NCI-H2196 (cell line): ENCODE results near the gene ZCRB1.
"Not testable (repeated sequence)": the region's sequence is repeated elsewhere in the genome, so short reads cannot be mapped to it uniquely, and the experiment has no call there.

Experiments
- DNase-seq: peaks from one replicate; lab custom pipeline; 2025; ENCODE audit not compliant: unreplicated experiment; lab: John Stamatoyannopoulos, UW

The ZCRB1 gene

DNA sequence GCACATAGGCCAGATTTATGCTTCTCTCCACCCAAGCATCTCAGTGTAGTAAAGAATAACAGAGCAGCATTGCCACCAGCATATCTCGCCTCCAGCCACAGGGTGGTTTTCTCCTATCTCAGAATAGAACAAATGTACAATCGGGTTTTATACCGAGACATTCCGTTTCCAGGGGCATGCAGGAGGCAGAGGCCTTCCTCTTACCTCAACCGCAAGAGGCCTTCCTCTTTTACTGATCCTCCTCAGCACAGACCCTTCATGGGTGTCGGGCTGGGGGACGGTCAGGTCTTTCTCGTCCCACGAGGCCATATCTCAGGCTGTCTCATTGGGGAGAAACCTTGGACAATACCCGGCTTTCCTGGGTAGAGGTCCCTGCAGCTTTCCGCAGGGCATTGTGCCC is 4.2 kb upstream of the ZCRB1 start:
- not testable (repeated sequence) for DNase-seq

DNA sequence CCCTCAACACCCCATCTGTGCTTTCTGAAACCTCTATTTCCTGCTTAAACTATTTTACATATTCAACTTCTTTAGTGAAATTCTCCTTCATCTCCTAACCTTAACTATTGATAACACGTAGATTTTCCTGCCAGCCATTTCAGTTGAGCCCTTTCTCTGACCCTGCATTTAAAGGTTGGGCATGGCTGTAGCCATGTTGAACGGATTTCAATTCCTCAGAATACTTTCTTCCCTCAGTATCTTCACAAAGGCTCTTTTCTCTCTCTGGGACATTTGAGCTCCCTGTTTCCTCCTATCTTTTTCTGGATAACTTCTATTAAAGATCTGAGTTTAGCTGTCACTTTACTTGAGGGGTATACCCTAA is 1.3 kb upstream of the ZCRB1 start:
- no peak for DNase-seq

DNA sequence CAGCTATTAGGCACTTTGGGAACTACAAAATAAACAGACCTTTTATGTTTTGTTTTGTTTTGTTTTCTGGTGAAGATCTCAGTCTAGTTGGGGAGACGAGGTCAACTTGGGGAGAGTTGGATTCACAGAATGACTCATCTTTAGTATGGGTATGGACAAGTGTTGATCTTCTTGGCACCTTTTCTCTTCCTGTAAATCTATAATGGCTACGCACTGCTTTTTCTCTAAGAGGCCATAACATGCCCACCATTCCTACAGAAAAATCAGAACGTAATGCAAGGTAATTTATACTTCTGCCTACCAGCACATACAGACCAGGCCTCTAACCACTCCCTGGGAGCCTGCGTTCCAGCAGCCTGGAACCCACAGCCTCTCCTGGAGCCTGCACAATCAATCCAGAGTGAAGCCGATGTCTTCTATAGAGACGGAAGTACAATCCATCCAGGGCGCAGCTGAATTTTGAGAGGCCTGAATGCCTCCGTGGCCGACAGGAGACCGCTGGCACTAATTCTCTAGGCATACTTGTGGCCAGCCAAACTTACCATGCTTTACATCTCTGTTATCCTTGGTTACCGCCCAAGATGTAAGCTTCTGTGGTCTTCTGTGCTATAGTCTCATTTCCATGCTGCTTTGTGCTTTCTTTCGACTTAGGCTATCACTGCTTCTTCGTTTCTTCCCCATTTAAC is 790 bp upstream of the ZCRB1 start:
- DNase-seq: no peak

DNA sequence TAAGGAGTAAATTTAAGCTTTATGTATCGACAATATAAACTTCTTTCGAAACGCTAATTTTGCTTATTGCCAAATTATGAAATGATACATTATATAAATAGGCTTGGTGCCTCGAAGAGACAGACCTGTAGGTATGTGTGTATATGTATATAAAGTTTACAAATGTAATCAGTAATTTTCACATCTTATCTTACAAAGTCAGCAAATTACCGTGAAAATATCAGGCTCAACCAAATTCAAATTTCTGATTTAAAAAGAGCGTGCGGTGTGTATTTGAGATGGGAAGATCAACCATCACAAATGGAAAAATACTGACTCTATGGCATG is 605 bp downstream of the ZCRB1 start:
- DNase-seq: no peak

DNA sequence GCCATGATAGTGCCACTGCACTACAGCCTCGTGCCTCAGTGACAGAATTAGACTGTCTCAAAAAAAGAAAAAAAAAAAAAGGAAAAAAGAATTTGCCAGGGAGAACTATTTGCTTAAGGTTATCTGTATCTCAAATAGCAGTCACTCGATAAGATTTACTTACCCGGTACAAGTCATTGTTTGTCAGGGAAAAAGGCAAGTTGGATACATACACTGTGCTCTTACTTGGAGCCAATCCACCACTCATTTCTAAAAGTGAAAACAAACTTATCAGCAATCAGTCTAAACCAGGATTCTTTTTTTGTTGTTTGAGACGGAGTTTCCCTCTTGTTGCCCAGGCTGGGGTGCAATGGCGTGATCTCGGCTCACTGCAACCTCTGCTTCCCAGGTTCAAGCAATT is 2.0 kb downstream of the ZCRB1 start:
- DNase-seq: no peak

DNA sequence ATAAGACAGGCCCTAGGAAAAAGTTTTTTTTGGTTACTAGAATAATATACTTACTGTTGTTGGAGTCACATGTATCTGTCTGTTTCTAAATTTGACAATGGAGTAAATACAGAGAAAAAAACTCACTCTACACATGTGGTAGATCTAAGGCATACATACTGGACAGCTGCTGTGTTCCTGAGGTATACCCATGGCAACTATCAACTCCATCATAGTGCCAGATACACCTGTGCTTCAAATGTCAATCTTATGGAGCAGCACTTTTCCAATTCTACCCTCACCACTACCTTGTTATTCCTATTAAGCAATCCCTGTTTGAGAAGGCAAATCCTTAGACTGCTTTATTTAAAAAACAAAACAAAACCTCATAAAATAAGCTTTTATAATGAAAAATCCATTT is 3.3 kb downstream of the ZCRB1 start:
- no peak for DNase-seq

DNA sequence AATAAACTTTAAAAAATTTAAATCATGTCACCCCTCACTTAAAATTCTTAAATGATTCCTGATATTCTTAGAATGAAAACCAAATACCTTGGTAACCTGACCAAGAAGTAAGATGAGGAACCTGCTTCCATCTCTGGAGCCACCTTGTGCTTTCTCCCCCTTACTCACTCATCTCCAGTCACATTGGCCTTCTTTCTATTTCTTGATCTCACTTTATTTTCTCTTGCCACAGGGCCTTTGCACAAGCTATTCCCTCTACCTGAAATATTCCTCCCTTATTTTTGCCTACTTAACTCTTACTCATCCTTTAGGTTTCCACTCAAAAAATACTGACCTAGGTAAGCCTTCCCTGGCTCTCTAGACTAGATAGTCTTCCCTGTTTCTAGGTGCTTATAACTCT is 5.1 kb downstream of the ZCRB1 start:
- DNase-seq: no peak

DNA sequence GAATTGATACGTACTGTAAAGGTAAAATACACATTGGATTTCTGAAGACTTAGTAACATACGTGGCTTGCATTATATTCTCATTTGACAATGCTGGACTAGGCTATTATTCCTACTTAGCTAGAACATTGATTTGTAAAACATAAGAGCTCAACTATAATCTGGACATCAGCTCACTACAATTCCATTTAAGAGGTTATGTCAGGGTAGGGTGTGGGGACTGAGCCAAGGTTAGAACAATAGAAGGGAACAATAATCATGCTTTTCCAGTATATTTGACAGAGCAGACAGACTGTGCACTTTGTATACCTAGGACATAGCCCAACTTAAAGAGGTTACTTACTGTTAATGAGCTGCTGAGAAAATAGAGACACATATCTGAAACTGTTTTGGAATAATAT is 10.8 kb downstream of the ZCRB1 start:
- no peak for DNase-seq

DNA sequence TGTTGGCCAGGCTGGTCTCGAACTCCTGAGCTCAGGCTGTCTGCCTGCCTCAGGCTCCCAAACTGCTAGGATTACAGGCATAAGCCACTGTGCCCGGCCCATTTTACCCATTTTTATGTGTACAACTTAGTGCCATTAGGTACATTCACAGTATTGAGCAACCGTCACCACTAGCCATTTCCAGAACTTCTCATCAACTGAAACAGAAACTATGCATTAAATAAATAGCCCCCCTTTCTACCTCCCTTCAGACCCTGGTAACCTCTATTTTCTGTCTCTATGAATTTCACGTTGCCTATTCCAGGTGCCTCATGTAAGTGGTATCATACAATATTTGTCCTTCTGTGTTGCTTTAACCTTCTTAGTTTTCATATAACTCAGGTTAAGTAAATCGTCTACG is 15.9 kb downstream of the ZCRB1 start:
- DNase-seq: no peak

DNA sequence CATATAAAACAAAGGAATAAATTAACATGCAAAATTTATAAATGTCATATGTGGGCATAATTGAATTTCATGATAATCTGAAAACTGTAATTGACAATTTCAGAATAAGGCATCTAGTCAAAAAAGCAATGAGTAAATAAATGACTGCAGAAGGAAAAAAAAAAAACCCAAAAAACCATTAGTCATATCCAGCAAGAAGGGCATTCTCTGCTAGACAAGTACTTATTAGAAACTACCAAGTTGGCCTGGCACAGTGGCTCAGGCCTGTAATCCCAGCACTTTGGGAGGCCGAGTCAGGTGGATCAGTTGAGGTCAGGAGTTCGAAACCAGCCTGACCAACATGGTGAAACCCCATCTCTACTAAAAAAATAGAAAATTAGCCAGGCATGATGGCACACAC is 17.5 kb downstream of the ZCRB1 start:
- no peak for DNase-seq

DNA sequence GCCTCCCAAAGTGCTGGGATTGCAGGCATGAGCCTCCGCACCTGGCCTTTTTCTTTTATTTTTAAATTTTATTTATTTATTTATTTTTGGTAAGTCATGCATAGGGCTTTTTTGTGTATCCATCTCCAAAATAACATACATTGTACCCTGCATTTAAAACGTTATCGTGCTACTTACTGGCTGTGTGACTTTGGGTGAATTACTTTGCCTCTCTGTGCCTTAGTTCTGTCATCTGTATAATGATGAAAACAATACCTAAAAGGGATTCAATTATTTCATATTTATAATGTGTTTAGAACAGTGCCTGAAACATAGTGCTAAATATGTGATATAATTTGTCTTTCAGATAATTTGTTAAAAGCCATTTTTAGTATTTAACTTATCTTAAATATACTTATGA is 19.6 kb downstream of the ZCRB1 start:
- DNase-seq: no peak

DNA sequence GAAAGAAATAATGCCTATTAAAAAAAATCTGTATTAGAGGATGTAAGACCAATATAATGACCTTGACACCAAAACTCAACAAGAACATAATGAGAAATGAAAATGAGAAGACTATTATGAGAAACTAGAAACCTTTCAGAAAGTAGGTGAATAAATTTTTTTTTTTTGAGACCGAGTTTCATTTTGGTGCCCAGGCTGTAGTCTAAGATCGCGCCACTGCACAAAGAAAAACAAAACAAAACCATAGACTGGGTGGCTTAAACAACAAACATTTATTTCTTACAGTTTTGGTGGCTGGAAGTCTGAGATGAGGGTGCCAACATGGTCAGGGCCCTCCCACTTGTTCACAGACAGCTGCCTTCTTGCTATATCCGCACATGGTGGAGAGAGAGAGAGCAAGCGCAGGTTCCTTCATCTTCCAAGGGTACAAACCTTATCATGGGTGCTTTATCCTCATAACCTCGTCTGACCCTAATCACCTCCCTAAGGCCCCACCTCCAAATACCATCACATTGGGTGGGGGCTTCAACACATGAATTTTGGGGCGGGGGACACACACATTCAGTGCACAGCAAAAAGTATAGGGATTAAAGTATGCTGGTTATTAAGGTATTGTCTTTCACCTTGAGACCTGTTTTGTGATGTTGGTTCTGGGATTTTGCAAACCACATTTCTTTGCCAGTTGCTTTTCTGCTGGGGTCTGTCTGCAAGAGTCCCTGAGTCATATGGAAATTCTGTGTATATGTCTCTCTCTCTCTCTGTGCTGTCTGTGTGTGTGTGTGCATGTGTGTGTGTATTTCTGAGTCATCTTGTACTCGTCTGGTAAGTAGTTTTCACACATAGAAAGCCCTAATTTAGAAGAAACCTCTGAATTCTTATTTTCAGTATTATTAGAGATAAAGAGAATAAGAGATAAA is 26.2 kb downstream of the ZCRB1 start:
- DNase-seq: no peak

DNA sequence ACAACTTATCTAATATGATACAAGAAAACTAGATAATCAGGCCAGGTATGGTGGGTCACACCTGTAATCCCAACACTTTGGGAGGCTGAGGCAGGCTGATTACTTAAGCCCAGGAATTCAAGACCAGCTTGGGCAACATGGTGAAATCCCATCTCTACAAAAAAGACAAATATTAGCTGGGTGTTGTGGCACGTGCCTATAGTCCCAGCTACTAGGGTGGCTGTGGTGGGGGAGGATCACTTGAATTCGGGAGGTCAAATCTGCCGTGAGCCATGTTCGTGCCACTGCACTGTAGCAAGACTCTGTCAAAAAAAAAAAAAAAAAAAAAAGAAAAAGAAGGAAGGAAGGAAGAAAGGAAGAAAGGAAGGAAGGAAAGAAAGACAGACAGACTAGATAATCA is 27.0 kb downstream of the ZCRB1 start:
- no peak for DNase-seq

DNA sequence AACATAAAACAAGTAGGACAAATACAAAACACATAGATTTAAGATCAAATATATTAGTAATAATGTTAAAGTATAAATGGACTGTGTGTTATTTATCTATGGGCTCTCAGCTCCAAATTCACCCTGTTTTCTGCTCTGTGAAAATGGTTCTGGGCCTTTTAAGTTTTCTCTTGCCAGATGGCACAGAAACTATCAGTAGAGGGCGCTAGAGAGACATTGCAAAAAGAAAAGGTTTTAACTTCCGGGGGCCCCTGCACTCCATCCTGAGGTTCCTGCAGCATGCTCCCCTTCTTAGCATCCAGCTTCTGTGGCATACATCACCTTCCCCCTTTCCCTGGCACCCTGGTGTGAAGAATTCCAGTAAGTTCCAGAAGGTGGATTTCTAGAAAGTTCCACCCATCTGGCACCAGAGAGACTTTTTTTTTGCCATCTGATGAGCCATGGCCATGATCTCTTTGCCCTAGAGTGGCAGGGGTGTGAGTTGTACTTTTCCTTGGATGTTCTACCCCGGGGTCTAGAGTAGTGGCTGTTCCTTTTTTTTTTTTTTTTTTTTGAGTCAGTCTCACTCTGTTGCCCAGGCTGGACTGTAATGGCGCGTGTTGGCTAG is 29.3 kb downstream of the ZCRB1 start:
- peak; percentile 11 for DNase-seq

DNA sequence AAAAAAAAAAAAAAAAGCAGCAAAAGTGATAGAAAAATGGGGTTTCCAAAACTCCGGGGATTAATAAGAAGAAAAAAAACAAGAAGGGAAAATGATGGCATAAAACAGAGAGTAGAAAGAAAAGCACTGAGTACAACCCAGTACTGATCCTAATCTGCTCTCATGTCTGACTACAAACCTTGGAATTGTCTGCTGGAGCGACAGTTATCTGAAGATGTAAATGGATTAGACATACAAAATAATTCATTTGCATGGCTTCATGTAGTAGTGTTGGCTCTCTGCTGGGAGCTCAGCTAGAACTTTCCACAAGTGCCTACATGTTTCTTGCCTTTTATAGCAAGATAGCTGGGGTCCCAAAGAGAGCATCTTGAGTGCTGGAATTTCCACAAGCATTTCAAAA is 34.2 kb downstream of the ZCRB1 start:
- DNase-seq: no peak

DNA sequence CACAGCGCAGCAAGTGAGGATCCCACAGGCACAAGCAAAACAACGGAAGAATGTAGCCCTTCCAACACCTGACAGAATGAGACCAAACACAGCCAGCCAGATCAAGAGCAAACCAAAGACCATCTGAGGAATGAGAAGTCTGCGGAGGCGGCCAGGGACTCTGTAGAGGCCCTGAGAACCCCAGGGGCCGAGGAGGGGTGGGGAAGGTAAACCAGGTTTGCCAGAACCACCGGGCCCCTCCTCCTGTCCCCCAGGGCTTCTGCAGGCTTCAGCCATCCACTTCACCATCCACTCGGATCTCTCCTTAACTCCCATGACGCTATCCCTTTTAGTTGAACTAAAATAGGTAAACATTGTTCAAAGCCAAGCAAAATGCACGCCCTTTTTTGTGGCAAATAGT is 37.4 kb downstream of the ZCRB1 start:
- DNase-seq: no peak

DNA sequence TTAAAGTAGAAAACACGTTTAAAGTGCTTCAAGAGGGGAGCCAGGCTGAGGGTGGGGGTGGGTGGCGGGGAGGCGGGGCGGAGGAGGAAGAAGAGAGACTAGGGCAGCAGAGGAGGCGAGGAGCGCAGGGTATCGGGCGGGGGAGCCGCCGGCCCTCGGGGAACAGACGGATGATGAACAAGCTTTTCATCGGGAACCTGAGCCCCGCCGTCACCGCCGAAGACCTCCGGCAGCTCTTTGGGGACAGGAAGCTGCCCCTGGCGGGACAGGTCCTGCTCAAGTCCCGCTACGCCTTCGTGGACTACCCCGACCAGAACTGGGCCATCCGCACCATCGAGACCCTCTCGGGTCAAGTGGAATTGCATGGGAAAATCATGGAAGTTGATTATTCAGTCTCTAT is 39.2 kb downstream of the ZCRB1 start:
- no peak for DNase-seq

DNA sequence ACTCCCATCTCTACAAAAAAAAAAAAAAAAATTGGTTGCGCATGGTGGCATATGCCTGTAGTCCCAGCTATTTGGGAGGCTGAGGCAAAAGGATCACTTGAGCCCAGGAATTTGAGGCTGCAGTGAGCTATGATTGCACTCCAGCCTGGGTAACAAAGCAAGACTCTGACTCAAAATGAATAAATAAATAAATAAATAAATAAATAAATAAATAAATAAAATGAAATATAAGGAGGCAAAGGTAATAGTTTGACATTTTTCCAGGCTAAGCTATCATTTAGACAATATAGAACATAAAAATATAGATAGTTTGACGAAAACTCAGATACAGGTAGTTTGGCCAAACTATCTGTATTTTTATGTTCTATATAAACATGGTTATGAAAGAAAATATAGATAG is 40.5 kb downstream of the ZCRB1 start:
- no peak for DNase-seq

DNA sequence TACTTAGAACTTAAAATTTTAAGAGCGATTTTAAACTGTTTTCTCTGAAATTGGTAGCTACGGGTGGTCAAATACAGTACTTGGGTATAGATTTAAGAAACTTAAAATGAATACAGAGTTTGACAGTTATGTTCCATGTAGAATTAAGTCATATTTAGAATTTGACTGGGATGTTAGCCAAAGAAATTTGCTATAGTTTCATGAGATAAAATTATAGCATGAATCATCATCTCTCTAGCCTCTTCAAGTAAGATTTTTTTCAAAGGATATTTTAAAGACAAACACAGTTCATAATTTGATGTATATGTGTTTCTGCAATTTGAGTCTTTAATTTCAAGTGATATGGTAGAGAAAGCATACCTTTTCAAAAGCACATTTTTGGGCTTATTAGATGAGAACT is 41.0 kb downstream of the ZCRB1 start:
- no peak for DNase-seq

DNA sequence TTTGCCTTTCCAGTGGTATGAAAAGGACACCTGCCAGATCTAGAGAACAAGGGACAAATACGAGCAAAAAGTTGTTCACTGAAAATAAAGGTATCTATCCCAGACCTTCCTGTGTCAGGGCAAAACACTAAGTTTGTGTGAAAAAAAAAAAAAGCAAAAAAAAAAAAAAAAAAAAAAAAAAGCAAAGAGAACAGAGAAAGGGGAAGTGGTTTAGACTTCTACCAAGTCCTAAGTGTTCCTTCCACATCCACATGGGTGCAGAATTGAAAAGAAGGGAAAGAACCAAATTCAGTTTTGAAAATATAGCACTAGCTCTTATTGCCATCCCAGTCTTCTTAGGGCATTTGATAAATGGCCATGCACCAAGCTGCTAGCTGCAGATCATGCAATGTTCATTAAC is 41.7 kb downstream of the ZCRB1 start:
- no peak for DNase-seq

DNA sequence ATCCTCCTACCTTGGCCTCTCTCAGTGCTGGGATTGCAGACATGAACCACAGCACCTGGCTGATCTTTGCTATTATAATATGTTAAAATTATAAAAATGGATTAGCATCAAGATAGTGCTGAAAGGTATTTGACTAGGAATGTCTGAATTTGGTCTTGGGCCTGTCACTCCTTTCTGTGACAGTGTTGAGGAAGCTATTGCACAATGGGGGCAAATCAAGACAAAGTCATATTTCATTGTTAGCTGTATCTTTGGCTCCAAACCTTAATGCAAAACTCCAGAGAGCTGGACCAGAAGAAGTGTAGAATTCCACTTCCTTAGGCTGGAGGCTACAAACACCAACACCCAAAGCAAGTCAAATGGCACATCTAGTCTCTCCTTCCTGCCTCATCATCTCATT is 42.2 kb downstream of the ZCRB1 start:
- DNase-seq: no peak

DNA sequence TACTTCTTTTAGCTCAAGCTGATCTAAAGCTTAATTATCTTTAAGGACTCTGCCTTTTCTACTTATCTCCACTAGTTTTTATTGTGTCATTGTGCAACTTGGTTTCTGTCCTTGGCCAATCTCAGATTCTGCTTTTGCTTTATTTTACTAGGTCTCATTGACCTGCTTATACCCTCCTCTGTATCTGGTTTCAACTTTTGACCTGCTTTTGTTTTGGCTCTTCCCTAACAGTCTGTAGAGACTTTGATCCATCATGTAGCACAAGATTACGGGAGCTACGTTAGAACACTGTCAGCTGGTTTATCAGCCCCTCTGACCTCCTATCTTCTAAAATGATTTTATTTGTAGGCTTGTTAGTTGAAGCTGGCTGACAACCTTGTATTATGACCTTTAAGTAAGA is 43.6 kb downstream of the ZCRB1 start:
- DNase-seq: no peak
